ENCODE results near the gene LDLRAD4.

The LDLRAD4 gene

GRCh38 chr18:13218368-13218991 is at the start of gene LDLRAD4:
LDLRAD4 (plus strand) TSS chr18:13218760.
- no peak for DNase-seq

- no peak for DNase-seq
Measured at GRCh38 chr18:13173578-13174145, 44.9 kb upstream of the LDLRAD4 start.

GRCh38 chr18:13175266-13175665 is 43.3 kb upstream of the LDLRAD4 start:
- no peak for DNase-seq

GRCh38 chr18:13175754-13176210 is 42.8 kb upstream of the LDLRAD4 start:
- no peak for DNase-seq

GRCh38 chr18:13176847-13177246 is 41.7 kb upstream of the LDLRAD4 start:
- no peak for DNase-seq

GRCh38 chr18:13178197-13178596 is 40.4 kb upstream of the LDLRAD4 start:
- no peak for DNase-seq

- no peak for DNase-seq
Measured at GRCh38 chr18:13178976-13179375, 39.6 kb upstream of the LDLRAD4 start.

- no peak for DNase-seq
Measured at GRCh38 chr18:13179566-13180113, 38.9 kb upstream of the LDLRAD4 start.

- no peak for DNase-seq
Measured at GRCh38 chr18:13180614-13181375, 37.8 kb upstream of the LDLRAD4 start.

- no peak for DNase-seq
Measured at GRCh38 chr18:13181765-13182164, 36.8 kb upstream of the LDLRAD4 start.

GRCh38 chr18:13183359-13183758 is 35.2 kb upstream of the LDLRAD4 start:
- DNase-seq: no peak

GRCh38 chr18:13183790-13184189 is 34.8 kb upstream of the LDLRAD4 start:
- no peak for DNase-seq

GRCh38 chr18:13184396-13184795 is 34.2 kb upstream of the LDLRAD4 start:
- DNase-seq: no peak

- no peak for DNase-seq
Measured at GRCh38 chr18:13185675-13186198, 32.8 kb upstream of the LDLRAD4 start.

GRCh38 chr18:13186687-13187086 is 31.9 kb upstream of the LDLRAD4 start:
- DNase-seq: no peak

GRCh38 chr18:13187498-13187897 is 31.1 kb upstream of the LDLRAD4 start:
- no peak for DNase-seq

GRCh38 chr18:13191031-13191430 is 27.5 kb upstream of the LDLRAD4 start:
- no peak for DNase-seq

GRCh38 chr18:13191779-13192178 is 26.8 kb upstream of the LDLRAD4 start:
- no peak for DNase-seq

GRCh38 chr18:13192970-13193369 is 25.6 kb upstream of the LDLRAD4 start:
- DNase-seq: no peak

GRCh38 chr18:13194239-13194638 is 24.3 kb upstream of the LDLRAD4 start:
- DNase-seq: no peak

- DNase-seq: no peak
Measured at GRCh38 chr18:13198701-13199100, 19.9 kb upstream of the LDLRAD4 start.

- DNase-seq: no peak
Measured at GRCh38 chr18:13199169-13199568, 19.4 kb upstream of the LDLRAD4 start.

GRCh38 chr18:13201292-13201691 is 17.3 kb upstream of the LDLRAD4 start:
- no peak for DNase-seq

GRCh38 chr18:13202571-13202970 is 16.0 kb upstream of the LDLRAD4 start:
- no peak for DNase-seq

Measured in DMS79 (cell line).